Measurements from ENCODE around the gene ARGLU1. TPM values are rescaled to one million over a fixed set of nuclear protein-coding genes. Genes with fewer than 3 reads are reported as not detected.

ARGLU1 gene
- total RNA-seq, 1 experiment from 2014 or later = 96.9 TPM

DNA sequence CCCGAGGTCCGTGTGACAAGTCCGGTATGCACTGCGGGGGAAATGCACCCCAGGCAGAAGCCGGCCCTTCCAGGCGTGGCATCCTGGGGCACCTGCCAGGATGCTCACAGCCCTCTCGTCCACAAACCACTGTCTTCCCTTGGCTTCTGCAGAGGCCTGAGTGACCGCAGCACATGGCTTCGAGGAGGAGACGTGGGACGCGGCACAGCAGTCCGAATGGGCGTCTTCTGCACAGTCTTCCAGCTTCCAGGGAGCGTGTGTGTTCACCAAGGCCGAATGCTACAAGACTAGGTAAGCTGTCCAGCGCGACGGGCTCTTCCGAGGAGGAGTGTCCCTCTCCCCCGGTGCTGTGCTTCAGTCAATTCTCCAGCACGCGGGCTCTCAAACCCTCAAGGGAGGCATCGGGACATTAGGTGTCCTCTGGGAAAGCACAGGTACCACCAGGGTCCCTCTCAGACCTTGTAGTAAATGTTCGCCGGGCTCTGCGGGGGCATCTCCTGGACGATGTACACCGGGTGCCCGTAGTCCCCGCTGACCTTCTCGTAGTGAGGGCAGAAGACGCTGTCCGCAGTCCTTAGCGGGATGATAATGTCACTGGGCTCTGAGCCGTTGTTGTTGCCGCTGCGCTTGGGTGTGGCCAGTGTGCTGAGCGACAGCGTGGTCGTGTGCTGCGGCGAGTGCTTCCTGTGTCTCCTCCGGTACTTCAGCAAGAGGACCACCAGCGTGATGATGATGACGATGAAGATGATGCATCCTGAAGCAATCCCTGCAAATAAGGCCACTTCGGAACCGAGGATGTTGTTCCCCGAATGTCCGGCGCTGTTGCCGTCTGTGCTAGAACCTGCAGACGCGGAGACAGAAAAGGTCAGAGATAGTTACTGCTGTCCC is 75.1 kb downstream of the ARGLU1 start:
- no peak overlapping the region for H2BK120ac ChIP-seq (ENCODE audit: low read depth, low read length, poor library complexity, severe bottlenecking)
- H4K8ac ChIP-seq (replicated peaks; ENCODE audit: insufficient read length, low read depth, low read length) = no peak overlapping the region
- no CpG with 5 or more reads among the region's 54 CpGs for WGBS (ENCODE audit: extremely low coverage, insufficient read length, low lambda C conversion rate)
- no peak overlapping the region for H3K4ac ChIP-seq (ENCODE audit: low read depth, low read length)
- peak overlapping the region in 1 of 3 experiments; percentile 24; a peak in 2 of 7 replicates for H3K27ac Mint-ChIP-seq
- no peak overlapping the region for H2BK12ac ChIP-seq (ENCODE audit: insufficient read length, low read depth, low read length)
- H3K4me1 Mint-ChIP-seq = peaks cover 20 to 28% of the 10 kb centered on the region in 2 experiments
- peaks cover 3% of the 10 kb centered on the region; the same call in 1 of the 2 replicates for H3K4me1 ChIP-seq (ENCODE audit: insufficient read depth, low read length)
- no peak overlapping the region for H2BK15ac ChIP-seq (ENCODE audit: low read depth, low read length)
- peaks cover 27 to 33% (median 29%) of the 10 kb centered on the region in 3 experiments; a peak in 6 of 7 replicates for H3K36me3 Mint-ChIP-seq (ENCODE audit: insufficient read depth in 1 of 3, low read depth in 3 of 3)
- DNase-seq = no peak
- H3K9me3 Mint-ChIP-seq = no peaks in the 10 kb centered on the region
- H3K18ac ChIP-seq (ENCODE audit: insufficient read length, low read depth, low read length) = no peak overlapping the region
- H3K4me2 ChIP-seq (ENCODE audit: insufficient read depth, insufficient read length, low read length) = no peak overlapping the region
- no peaks in the 10 kb centered on the region for H3K79me1 ChIP-seq (ENCODE audit: insufficient read depth, low read depth, low read length, poor library complexity, severe bottlenecking)
- H3K14ac ChIP-seq (ENCODE audit: insufficient read depth, low read length) = no peak overlapping the region; the same call in 1 of the 2 replicates
- H3K79me2 ChIP-seq (ENCODE audit: insufficient read depth, low read length) = no peaks in the 10 kb centered on the region
- H2AK5ac ChIP-seq (ENCODE audit: insufficient read length, low read length) = no peak overlapping the region
- no peaks in the 10 kb centered on the region for H3K23me2 ChIP-seq (ENCODE audit: insufficient read length, low read depth, low read length, poor library complexity, severe bottlenecking)
- no peak overlapping the region for H3K4me3 Mint-ChIP-seq
- no peaks in the 10 kb centered on the region for H3K9me3 ChIP-seq (ENCODE audit: control insufficient read depth, low read depth, low read length)
- TF ChIP-seq, protein P1, sequence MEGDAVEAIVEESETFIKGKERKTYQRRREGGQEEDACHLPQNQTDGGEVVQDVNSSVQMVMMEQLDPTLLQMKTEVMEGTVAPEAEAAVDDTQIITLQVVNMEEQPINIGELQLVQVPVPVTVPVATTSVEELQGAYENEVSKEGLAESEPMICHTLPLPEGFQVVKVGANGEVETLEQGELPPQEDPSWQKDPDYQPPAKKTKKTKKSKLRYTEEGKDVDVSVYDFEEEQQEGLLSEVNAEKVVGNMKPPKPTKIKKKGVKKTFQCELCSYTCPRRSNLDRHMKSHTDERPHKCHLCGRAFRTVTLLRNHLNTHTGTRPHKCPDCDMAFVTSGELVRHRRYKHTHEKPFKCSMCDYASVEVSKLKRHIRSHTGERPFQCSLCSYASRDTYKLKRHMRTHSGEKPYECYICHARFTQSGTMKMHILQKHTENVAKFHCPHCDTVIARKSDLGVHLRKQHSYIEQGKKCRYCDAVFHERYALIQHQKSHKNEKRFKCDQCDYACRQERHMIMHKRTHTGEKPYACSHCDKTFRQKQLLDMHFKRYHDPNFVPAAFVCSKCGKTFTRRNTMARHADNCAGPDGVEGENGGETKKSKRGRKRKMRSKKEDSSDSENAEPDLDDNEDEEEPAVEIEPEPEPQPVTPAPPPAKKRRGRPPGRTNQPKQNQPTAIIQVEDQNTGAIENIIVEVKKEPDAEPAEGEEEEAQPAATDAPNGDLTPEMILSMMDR (conservative IDR thresholded peaks at IDR 0.05) = no peak
- no peak overlapping the region for H3K56ac ChIP-seq (ENCODE audit: insufficient read length, low read depth, low read length)
- H3K9ac ChIP-seq (ENCODE audit: extremely low read depth, insufficient read length, low read length) = no peak overlapping the region
- H2BK20ac ChIP-seq (ENCODE audit: low read depth, low read length, poor library complexity, severe bottlenecking) = no peak overlapping the region
- H2AFZ ChIP-seq (ENCODE audit: low read length) = no peak overlapping the region
- H3K27ac ChIP-seq (ENCODE audit: insufficient read length, low read depth, low read length) = no peak overlapping the region
- H3K27me3 ChIP-seq (ENCODE audit: insufficient read depth, low read length) = no peaks in the 10 kb centered on the region
- H4K91ac ChIP-seq (ENCODE audit: insufficient read length, low read depth, low read length) = no peak overlapping the region
- H4K5ac ChIP-seq (ENCODE audit: insufficient read length, low read depth, low read length) = no peak overlapping the region
- no peak overlapping the region for H2BK5ac ChIP-seq (ENCODE audit: insufficient read length, low read length)
- H3T11ph ChIP-seq (ENCODE audit: low read length) = no peak overlapping the region
- no peak overlapping the region for H3K23ac ChIP-seq (ENCODE audit: insufficient read length, low read depth, low read length)
- no peaks in the 10 kb centered on the region for H3K27me3 Mint-ChIP-seq (ENCODE audit: low read depth)
- H4K20me1 ChIP-seq (ENCODE audit: control insufficient read depth, insufficient read depth, insufficient read length) = no peaks in the 10 kb centered on the region
